Hematopoietic multipotent progenitor cell treated with erythropoietin and hydrocortisone succinate and interleukin-3 and kit ligand, for 8 days (in vitro differentiated cells): Measurements from ENCODE around the gene ABCA3.

Experiments
- DNase-seq: peaks from one replicate; pipeline ENCODE4 v3.0.0-alpha.2; 2015

ABCA3 gene

DNA sequence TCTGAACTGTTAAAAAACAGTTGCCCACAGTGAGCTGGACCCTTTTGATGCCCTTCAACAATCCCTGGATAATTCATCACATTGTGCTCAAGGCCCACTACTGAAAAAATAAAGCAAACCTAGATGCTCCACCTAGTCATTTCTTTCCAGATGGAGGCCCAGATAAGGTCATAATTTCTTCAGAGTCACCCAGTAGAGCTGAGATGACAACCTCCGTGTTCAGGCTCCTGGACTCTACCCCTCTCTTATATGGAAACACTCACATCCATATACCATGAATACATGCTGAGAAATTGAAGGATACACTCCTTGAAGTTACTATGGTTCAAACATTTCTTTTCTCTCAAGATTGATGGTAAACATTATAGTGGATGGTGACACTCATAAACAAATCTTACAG lies 2.7 kb upstream of the ABCA3 start:
- DNase-seq = no peak

- no peak for DNase-seq
These were observed 1.2 kb upstream of the ABCA3 start for GRCh38 chr16:2341456-2342447.

DNA sequence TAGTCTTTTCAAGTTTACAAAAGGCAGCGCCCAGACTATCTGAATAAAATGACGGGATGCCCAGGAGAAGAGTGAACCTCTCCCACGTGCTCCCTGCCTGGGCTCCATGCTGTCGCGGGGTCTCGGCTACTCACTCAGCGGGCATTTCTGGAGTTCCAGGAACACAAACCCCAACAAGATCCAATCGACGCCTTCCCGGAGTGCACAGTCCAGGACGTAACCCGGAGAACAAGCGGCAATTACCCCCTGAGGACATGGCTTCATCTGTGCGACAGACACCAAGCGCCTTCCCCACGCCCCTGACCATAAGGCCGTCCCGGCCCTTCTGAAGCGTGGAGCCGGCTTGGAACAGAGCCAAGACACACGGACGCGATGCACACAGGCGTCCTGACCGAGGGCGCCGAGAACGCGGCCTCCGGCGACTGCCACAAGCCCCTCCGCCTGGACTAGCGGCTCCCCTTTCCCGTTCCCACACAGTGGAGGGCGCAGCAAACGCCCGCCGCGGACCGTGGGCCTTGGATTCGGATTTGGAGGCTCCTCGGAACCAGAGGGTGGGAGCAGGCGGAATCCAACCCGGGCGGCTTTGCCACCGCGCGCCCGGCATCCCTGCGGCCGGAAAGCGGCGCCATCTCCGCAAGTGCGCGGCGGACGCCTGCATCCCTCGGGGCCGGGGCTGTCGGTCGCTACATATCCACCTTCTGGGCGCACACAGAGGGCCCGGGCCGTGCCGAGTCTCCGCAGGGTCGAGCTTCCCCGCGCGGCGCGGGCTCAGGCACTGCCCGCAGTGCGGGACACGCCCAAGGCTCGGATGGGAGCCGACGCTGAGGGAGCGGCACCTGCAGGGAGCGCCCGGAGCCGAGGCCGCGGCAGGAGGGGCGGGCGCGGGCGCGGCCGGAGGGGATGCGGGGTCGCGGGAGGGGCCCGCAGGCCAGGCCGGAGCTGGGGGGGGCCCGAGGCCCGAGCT lies 725 bp downstream of the ABCA3 start:
- DNase-seq = peak; percentile 35

DNA sequence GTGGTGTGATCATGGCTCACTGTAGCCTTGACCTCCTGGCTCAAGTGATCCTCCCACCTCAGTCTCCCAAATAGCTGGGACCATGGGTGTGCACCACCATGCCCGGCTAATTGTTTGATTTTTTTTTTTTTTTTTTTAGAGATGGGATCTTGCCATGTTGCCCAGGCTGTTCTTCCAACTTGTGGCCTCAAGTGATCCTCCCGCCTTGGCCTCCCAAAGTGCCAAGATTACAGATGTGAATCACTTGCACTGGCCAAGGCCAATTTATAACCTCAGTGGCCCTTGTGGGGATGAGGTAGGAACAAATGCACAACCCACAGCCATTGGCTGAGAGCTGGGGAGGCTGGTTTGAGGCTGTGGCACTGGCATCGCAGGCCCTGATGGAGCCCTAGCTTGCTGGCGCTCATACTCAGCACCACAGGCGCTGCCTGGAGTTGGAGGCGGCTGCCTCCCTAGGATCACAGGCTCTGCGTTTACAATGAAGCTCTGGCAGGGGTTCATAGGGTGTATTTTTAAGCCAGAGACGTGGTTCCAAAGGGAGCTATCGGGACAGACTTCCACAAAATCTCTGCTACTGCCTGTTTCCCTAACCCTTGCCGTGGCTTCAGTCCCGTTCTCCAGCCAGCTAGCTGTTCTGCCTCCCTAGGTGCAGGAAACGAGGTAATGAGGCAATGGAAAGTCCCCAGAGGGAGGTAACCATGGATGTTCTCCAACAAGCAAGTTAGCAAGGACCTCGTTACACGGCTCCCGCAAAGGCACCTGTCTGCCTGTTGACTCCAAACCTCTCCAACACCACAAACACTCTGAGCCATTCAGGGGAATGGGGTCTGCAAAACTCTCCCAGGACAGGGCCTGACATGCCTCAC lies 2.9 kb downstream of the ABCA3 start:
- no peak for DNase-seq

- no peak for DNase-seq
These were observed 5.1 kb downstream of the ABCA3 start for GRCh38 chr16:2335286-2335895.

- no peak for DNase-seq
These were observed 6.7 kb downstream of the ABCA3 start for GRCh38 chr16:2333772-2334379.

DNA sequence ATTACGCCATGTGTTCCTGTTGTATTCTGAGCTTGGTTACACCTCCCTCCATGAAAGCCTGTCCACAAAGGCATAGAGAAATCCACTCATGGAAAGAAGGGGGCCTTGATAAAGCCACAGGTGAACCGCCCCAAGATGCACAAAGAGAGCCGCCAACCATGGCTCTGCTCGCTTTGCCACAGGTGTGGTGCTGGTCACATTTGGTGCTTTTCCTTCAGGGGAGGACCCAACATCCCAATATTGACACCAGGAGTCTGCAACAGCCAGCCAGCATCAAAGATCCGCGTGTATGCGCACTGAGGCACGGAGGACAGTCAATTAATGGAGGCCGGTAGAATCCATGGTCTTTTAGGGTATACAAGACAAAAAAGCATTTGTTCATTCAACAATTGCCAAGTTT lies 7.3 kb downstream of the ABCA3 start:
- no peak for DNase-seq

GRCh38 chr16:2331931-2332267 lies 8.6 kb downstream of the ABCA3 start:
- no peak for DNase-seq

GRCh38 chr16:2331199-2331930 lies 9.2 kb downstream of the ABCA3 start:
- no peak for DNase-seq

GRCh38 chr16:2329532-2329931 lies 11.0 kb downstream of the ABCA3 start:
- no peak for DNase-seq

- no peak for DNase-seq
These were observed 12.1 kb downstream of the ABCA3 start for GRCh38 chr16:2328428-2328827.

DNA sequence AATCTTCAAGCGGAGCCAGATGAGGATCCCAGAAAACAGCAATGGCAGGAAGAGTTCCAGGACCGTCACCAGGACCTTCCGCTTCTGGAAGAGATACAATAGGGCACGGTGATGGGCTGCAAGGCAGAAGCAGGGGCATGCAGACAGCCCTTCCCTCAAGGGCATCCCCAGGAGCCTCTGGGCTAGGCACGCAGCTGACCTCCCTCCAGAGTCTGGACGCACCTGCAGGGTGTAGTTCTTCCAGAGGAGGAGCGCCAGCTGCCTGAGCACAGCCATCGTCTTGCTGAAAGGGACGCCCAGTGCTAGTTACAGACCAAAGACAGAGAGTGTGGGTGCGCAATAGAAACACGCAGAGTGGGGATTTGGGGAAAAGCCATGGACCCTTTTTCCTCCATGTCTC lies 14.3 kb downstream of the ABCA3 start:
- DNase-seq = no peak

DNA sequence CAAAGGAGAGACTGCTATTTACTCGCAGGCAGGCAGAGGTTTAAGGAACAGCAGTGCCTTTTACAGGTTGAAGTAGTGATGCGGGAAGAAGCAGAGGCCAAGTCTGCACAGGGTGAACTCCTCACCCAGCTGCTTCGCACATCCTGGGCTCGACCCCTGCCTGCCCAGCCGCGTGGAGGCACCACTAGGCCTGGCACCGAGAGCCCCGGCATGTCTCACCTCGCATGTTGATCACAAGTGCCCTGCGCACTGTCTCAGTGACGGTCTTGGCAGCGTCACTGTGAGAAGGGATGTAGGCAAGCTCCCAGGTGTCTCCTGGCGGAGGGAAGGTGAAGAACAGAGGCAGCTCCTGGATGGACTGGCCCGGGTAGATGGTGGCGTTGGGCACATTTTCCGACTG lies 14.7 kb downstream of the ABCA3 start:
- no peak for DNase-seq

- no peak for DNase-seq
These were observed 15.3 kb downstream of the ABCA3 start for GRCh38 chr16:2325181-2325580.

- DNase-seq = no peak
These were observed 16.1 kb downstream of the ABCA3 start for GRCh38 chr16:2324296-2324859.

GRCh38 chr16:2323701-2324100 lies 16.8 kb downstream of the ABCA3 start:
- DNase-seq = no peak

GRCh38 chr16:2319606-2320005 lies 20.9 kb downstream of the ABCA3 start:
- no peak for DNase-seq

- DNase-seq = no peak
These were observed 23.1 kb downstream of the ABCA3 start for GRCh38 chr16:2317231-2318020.

GRCh38 chr16:2308089-2308962 lies 32.2 kb downstream of the ABCA3 start:
- DNase-seq = no peak
